HG02852 (cell line): ENCODE data around the gene GNAQ.
"Not testable (repeated sequence)": the region's sequence is repeated elsewhere in the genome, so short reads cannot be mapped to it uniquely, and the experiment has no call there.

Source experiments
- ATAC-seq: cut with Tn5 transposase; IDR thresholded peaks from one replicate; pipeline ENCODE4 v1.9.1; 2021; ENCODE audit warnings: mild to moderate bottlenecking, moderate library complexity; ENCODE audit not compliant: unreplicated experiment

Gene GNAQ

DNA sequence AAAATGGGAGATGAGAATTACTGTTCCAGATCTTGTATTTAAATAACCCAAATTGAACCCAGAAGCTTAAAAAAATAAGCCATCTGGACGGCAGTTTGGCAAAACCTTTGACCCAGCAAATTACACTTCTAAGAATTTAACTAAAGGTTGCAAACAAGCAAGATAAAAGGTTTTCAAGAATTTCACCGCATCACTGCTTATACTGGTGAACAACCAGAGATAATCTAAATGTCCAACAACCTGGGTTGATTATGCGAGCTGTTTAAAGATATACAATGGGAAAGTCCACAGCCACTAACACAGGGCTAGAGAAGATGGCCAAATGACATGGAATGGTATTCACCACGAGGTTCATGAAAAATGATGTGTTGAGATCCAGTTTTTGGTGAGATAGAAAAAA lies 149.3 kb downstream of the GNAQ start:
- no peak for ATAC-seq

DNA sequence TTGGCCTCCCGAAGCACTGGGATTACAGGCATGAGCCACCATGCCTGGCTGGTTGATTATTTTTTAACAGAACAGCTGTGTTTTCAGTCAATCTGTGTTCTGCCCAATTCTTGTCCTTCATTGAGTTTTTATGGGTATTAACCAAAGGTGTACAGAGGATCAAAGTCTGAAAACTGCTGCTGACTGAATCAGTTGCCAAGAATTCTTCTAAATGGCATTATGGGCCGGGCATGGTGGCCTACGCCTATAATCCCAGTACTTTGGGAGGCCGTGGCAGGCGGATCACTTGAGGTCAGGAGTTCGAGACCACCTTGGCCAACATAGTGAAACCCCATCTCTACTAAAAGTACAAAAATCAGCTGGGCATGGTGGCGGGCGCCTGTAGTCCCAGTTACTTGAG lies 150.0 kb downstream of the GNAQ start:
- ATAC-seq, result not testable (repeated sequence)

DNA sequence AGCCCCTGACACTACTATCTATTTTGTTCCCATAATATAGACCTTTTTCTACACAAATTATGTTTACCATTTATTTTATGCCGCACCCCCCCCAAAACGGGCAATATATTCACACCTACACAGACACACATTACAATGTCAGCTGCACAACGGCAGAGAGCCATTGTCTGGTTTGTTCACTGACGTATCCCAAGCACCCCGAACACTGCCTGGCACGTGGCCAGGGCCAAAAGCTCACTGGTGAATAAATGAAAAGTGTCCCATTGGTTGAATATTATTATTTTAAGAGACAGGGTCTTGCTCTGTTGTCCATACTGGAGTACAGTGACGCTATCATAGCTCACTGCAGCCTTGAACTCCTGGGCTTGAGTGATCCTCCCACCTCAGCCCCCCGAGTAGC lies 150.5 kb downstream of the GNAQ start:
- no peak for ATAC-seq

DNA sequence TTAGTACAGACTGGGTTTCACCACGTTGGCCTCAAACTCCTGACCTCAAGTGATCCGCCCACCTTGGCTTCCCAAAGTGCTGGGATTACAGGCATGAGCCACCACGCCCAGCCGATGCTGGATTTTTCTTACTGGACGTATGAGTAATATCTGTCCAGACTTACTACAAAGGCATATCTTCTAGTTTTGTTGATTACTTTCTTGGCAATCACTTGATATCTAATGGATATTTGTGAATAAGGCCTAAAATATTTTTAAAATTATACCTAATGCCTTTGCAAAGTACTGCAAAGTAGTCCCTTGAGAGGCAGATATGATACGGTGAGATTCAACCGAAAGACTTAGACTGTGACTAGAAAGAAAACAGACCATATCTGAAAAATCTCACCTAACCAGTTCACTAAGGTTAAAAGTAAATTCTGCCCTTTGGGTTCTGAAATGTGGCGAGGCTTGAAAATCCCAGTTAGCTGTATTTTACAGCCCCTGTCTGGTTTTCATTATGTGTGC lies 152.1 kb downstream of the GNAQ start:
- no peak for ATAC-seq

DNA sequence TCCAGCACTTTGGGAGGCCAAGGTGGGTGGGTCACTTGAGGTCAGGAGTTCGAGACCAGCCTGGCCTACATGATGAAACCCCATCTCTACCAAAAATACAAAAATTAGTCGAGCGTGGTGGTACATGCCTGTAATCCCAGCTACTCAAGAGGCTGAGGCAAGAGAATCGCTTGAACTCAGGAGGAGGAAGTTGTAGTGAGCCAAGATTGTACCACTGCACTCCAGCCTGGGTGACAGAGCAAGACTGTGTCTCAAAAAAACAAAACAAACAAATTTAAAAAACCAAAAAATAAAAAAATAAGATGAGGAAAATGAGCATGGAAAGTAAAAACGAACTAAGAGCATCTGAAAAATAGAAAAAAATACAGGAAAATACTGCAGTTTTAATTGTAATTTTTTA lies 152.8 kb downstream of the GNAQ start:
- not testable (repeated sequence) for ATAC-seq

DNA sequence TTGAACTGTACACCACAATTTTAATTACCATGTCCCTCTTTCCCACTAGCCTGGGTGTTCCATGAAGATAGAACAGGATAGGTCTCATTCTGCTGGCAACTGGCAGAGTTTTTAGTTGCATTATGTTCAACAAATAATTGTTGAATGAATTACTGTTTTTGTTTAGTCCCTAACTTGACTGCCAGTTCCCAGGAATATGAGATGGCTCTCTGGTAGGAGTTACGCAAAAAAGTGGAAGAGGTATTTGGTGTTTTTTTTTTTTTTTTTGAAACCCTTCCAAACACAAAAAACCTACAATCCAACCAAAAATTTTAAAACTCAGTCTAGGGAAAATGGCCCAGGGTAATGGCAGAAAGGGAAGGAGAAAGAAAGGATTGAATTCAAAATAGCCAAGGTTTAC lies 153.6 kb downstream of the GNAQ start:
- ATAC-seq, result no peak

DNA sequence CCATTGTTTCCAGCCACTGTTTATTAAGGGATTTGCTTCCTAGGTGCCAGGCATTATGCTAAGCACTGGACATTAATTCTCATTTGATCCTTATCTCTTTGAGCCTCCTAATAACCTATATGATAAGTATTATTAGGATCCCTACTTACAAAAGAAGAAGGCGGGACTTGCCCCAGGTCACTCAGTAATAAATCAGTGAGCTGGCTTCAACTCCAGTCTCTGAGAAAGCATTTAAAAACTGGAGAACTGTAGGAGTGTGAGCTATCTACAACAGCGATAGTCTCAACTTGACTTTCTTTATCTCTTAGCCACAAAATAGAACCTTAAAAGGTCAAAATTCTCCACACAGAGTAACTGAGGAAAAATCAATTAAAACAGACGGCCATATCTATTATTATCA lies 155.0 kb downstream of the GNAQ start:
- ATAC-seq, result no peak

DNA sequence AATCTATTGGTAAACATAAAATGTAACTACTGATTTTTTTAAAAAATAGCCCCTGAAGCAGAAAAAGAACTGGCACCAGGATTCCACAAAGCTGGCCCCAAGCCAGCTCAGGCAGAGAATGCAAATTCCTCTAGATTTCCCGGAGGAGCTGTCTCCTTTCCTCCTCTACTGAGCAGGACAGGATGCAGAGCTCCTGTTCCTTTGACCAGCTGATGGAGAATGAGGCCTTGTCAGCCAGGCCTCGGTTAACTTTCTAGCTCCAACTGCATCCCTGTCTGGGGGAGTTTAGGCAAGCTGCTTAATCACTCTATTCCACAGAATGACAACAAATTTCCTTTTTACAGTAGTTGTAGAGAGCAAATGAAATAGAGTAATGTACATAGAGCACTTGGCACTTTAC lies 155.5 kb downstream of the GNAQ start:
- no peak for ATAC-seq

DNA sequence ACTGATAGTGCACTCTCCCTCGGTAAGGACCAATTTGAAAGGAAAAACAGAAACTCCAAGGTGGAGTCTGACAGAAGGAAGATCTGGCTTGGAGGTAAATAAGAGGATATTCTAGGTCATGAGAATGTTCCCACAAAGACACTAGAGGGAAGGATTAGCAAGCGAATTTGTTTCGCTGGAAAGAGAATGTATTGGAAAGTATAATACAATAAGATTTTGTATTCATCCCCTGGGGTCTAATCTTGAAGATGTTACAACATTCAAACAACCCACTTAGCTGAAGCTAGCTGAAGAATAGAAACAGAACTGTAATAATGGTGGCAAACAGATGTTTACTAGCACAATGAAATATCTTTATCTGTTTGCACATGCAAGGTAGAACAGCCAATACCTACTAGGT lies 158.7 kb downstream of the GNAQ start:
- no peak for ATAC-seq

DNA sequence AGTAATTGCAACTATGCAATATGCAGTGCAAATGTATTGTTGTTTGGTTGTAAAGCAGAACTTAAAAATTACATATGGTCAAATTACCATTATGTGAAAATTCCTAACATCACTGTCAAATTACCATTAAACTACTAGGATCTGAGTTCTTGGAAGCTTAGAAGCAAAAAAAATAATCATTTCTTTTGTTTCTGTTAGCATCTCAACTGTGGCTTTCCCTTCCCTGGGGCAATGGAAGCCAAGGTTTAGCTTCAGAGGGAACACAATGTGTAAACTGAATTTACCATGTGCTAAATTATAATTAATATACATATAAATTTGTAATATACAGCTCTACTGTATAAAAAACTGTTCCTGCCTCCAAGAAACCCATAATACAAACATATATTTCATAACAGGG lies 159.4 kb downstream of the GNAQ start:
- ATAC-seq, result no peak

DNA sequence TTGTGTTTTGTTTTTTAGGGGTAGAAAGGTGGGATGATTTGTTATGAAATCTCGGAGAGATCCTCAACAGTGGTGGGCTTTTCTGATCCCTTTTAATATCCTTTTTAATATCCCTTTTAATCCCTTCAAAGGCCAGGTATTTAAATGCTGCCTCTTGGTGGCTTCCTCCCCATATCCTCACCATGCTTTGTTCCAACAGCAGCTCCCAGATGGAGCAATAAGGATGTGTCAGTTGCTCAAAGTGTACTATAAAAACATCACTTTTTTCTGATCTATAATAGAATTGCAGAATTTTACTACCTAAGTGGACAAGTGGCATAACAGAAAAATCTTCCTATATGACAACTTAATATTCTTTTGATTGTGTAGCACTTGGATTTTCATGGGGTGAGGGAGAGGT lies 160.1 kb downstream of the GNAQ start:
- no peak for ATAC-seq

DNA sequence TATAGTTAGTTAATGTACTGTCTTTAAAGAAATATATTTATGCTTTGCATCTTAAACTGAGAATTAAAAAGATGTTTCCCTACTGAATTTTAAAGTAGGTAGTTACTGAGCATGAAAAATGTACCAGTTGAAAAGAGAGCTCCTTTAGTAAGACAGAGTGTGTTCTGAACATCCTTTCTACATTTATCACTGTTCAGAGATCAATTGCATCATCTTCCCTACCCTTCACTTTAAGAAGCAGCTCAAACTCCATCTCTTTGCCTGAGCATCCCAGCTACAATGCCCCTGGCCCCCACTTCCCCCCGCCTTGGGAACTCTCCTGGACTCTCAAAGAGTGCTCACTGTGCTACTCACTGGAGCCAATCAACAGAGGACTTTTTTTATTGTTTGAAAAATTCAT lies 164.7 kb downstream of the GNAQ start:
- ATAC-seq, result no peak

DNA sequence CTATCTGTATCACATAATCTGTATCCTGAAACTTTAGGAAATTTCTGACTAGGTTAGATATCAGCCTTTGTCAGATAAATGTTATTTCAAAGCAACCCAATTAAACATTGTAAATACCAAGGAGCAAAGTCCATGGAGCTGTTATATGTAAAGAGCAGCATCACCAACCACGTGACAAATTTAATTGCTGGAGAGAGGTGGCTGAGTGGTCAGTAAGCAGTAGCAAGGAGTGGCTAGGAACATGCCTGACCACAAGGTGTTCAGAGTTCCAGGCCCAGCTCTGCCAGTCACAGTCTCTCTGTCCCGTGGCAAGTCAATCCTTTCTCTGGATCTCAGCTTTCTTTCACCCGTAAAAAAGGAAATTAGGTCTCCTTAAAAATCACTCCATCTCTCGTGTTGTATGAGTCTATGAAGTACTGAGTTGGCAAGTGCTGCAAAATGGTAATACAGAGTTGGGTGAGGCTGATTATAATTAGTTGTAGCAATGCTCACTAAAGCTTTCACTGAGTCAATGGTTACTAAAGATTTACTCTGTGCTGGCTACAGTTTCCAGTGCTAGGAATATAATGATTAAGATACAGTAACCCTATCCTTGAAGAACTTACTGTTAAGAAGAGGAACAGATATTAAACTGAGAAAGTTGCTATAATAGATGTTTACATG lies 166.1 kb downstream of the GNAQ start:
- ATAC-seq, result no peak

DNA sequence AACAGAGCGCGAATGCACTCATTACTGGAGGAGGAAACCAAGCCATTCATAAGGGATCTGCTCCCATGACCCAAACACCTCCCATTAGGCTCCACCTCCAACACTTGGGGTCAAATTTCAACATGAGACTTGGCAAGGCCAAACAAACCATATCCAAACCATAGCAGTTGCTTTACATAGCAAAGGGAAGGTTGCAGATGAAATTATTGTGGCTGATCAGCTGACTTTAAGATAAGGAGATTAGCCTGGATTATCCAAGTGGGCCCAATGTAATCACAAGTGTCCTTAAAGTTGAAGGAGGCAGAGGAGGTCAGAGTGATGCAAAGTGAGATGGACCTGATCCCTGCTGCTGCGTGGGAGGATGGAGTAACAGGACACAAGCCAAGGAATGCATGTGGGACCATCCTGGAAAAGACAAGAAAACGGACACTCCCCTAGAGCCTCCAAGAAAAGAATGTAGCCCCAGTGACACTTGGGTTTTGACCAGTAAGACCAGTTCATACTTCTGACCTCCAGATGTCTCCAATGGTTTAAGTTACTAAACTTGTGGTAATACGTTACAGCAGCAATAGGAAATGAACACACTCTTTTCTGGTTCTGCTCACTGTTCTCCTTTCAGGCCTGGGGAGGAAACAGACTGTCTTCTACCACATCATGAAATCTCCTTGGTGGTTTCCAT lies 167.3 kb downstream of the GNAQ start:
- ATAC-seq, result no peak

DNA sequence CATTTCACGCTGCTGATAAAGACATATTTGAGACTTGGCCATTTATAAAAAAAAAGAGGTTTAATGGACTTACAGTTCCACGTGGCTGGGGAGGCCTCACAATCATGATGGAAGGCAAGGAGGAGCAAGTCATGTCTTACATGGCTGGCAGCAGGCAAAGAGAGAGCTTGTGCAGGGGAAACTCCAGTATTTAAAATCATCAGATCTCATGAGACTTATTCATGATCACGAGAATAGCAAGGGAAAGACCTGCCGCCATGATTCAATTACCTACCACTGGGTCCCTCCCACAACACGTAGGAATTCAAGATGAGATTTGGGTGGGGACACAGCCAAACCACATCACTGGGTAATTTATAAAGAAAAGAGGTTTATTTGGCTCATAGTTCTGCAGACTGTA lies 168.0 kb downstream of the GNAQ start:
- not testable (repeated sequence) for ATAC-seq

DNA sequence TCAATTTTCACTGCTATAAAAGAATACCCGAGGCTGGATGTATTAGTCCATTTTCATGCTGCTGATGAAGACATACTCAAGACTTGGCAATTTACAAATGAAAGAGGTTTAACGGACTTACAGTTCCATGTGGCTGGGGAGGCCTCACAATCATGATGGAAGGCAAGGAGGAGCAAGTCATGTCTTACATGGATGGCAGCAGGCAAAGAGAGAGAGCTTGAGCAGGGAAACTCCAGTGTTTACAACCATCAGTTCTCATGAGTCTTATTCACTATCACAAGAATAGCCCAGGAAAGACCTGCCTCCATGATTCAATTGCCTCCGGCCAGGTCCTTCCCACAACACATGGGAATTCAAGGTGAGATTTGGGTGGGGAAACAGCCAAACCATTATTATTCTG lies 170.7 kb downstream of the GNAQ start:
- ATAC-seq, result not testable (repeated sequence)

DNA sequence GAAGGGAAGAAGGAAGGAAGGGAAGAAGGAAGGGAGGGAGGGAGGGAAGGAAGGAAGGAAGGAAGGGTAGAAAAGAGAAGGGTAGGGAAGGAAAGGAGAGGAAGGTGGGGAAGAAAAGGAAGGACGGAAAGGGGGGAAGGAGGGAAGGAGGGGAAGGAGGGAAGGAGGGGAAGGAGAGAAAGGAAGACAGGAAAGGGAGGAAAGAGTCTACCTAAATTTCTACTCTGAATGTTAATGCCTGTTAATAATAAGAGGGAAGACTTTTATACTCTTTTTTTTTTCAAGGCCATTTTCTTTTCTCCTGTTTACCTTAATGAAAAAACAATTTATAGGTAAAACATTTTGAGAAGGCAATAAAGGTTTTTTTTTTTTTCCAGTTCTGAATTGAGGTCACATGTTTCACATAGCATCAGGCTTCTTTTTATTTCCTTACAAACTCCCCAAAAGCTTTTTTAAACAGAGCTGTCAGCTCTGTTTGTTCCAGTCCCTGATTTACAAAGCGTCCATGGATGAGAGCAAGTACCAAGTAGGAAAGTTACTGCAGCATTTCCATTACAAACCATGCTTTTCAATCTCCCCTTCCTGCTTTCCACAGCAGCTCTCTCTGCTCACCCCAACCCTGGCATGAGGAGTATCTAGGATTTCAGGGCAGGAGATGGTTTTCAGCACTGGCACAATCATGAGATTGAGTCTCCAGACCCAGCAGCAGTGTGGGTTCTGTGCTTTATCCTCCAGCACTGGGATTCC lies 173.9 kb downstream of the GNAQ start:
- no peak for ATAC-seq

DNA sequence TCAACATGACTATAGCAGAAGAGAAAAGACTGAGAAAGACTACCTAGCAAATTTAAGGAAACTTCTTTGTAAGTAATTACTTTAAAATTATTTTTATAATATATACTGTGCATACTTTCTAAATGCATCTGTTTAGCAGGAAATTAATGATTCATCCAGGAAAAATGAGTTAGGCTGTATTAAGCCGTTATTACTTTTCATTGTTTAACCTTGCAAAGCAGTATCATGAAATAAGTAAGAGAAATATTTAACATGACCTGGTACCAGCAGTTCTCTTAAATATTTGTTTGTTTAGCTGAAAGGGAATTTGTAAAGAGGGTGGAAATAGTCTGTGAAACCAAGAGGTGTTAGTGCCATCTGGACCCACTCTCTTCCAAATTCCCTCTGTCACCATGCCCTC lies 175.0 kb downstream of the GNAQ start:
- no peak for ATAC-seq

DNA sequence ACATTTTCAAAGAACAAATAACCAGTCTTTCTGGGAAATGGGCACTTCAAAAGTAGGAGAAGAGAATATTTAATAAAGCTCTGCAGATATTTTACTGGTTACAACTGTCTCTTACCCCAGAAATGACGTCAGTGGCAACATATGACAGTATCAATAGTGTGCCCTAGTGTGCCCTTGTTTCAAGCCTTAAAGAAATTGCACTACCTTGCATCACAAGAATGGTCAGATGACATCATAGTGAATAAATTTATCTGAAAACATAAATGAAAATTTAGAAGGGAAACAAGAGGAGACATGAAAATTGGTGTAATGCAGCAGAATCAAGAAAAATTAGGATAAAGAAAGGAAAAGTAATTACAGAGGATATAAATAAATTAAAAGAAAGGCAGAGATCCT lies 176.7 kb downstream of the GNAQ start:
- ATAC-seq, result no peak

DNA sequence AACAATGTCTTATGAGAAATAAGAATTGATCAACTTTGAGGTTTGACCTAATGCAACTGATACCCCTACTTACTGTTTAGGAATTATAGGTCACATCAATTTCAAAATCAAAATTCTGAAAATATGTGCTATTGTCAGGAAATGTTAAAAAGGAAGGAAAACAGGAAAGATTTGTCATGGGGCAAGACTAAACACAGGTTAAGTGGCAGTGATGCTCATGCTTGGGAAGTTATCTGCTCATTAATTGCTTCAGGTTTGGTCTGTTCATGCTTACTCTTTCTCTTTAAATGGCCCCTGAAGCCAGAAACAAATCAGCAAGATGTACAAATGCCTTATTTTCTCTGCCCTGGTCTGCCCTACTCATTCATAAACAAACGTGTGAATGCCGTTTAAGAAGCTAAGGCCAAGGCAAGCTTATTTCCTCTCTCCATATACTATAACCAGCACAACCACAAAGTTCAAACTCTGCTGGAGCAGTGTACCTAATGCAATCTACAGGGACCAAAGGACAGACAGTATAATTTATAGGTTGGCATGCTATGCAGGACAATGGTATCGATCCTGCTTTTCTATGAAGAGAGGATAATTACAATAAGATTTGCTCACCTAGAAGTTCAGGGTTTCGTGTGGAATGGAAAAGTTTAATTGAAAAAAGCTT lies 177.2 kb downstream of the GNAQ start:
- no peak for ATAC-seq

DNA sequence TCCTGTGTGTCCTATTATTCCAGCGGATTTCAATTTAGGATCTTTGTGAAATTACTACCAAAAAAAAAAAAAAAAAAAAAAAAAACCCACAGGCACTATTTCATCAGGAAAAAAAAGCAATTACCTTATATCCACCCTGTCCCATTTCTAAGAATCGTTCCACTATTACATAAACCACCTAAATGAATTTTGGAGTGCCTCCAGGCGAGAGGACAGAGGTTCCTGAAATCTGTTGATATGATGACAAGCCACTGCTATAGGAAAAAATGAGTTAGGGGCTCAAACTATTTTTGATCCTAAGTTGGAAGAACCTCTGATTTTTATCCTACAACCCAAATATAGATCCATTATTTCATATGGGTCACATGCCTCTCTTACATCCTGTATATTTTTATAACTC lies 177.9 kb downstream of the GNAQ start:
- no peak for ATAC-seq
